Measurements from ENCODE around the gene WASF3.

GRCh38 chr13:26509491-26509890, 48.0 kb upstream of the WASF3 start:
- TF ChIP-seq GATA3 (IDR thresholded peaks at IDR 0.05; ENCODE audit: low read depth, low read length) (no peak), GATA2 (IDR thresholded peaks at IDR 0.05; ENCODE audit: low read depth, low read length) (no peak)
